Kidney (tissue), 14 donors: ENCODE results near the gene CD68. TPM values are rescaled to one million over a fixed set of nuclear protein-coding genes. Genes with fewer than 3 reads are reported as not detected.

ENCODE experiments used
- DNase-seq, 5 donors: peaks; one replicate each; pipeline ENCODE4 v3.0.0-alpha.2; 2013 to 2020
- FAIRE-seq: peaks from 2 replicates; lab custom pipeline; 2012; peaks lifted over from hg19 to GRCh38; lab: Jason Lieb, UNC
- H3K27ac ChIP-seq, 2 donors: one replicate each; pipeline ENCODE4 v1.7.0; 2013; ENCODE audit warnings: low read depth in 2 of 2, low read length in 2 of 2, inconsistent platforms in 1 of 2
- H3K27me3 ChIP-seq: one replicate; pipeline ENCODE4 v1.7.1; 2013; ENCODE audit warnings: low read length, inconsistent platforms; ENCODE audit not compliant: control insufficient read depth, insufficient read depth
- H3K36me3 ChIP-seq, 3 donors: one replicate each; pipeline versions ENCODE4 v1.7.0 to v1.7.1; 2013; ENCODE audit warnings: low read length in 3 of 3, control low read depth in 1 of 3, inconsistent platforms in 1 of 3; ENCODE audit not compliant: insufficient read depth in 3 of 3, control insufficient read depth in 2 of 3
- H3K4me1 ChIP-seq, 3 donors: one replicate each; pipeline versions ENCODE4 v1.7.0 to v1.7.1; 2013; ENCODE audit warnings: low read length in 3 of 3, inconsistent platforms in 1 of 3, low read depth in 1 of 3; ENCODE audit not compliant: control insufficient read depth in 2 of 3, insufficient read depth in 2 of 3
- H3K4me3 ChIP-seq, 3 donors: one replicate each; pipeline versions ENCODE4 v1.7.0 to v1.8.1; 2013; ENCODE audit warnings: low read length in 3 of 3, control low read depth in 1 of 3, inconsistent platforms in 1 of 3
- H3K9ac ChIP-seq, 3 donors: one replicate each; pipeline versions ENCODE4 v1.7.0 to v1.7.1; 2013; ENCODE audit warnings: low read length in 3 of 3, control low read depth in 1 of 3, inconsistent platforms in 1 of 3
- H3K9me3 ChIP-seq, 3 donors: one replicate each; pipeline versions ENCODE4 v1.7.0 to v1.7.1; 2013; ENCODE audit warnings: low read length in 3 of 3, control low read depth in 1 of 3, inconsistent platforms in 1 of 3; ENCODE audit not compliant: control insufficient read depth in 2 of 3, insufficient read depth in 1 of 3
- CTCF ChIP-seq: IDR thresholded peaks from 3 replicates; pipeline ENCODE4 v1.5.1; 2012; ENCODE audit warnings: mild to moderate bottlenecking, moderate library complexity, borderline replicate concordance; ENCODE audit not compliant: insufficient read depth; ENCODE audit errors: extremely low read depth
- intact Hi-C: fragments of 100-400 bp; cut with DNase I; formaldehyde crosslinking; loops from one replicate; pipeline ENCODE4 v1.11.1; 2022
- polyA plus RNA-seq: library from polyadenylated mRNA; stranded (reverse); fragments of 350-450 nt; fragmentation: Illumina TruSeq; extraction: RNeasy Lipid Tissue Mini Kit (QIAGEN cat#74804); gene quantifications from one replicate; pipeline ENCODE4 v1.2.3, GENCODE V29; 2014; ENCODE audit warnings: low read depth, low replicate concordance; ENCODE audit not compliant: insufficient read depth
- total RNA-seq: library from RNA; stranded (reverse); fragmentation: NEBNext Ultra II Directional; extraction: Animal tissue kit (Norgen Biotek cat#: 25700); gene quantifications from one replicate; pipeline ENCODE4 v1.2.1, GENCODE V29; 2021
- donor health status: control.
- donor health status: control.
- donor health status: control.
- donor health status: control.
- donor health status: control.
- donor health status: DM: yes; HTN: yes; CAD: no.
- donor health status: Normal renal cell carcinoma (clear cell type).

CD68 gene
- total and polyA plus RNA-seq, 2 donors from 2014 or later = 38.3 to 92.6 TPM

GRCh38 chr17:7572588-7573323 lies 6.7 kb upstream of the CD68 start:
- TF ChIP-seq CTCF = no peak
- intact Hi-C loops = no loop called here
- peaks cover 28 to 52% (median 45%) of the 10 kb centered on the region in 3 donors for H3K36me3 ChIP-seq
- H3K9ac ChIP-seq = peak overlapping the region; percentile 63 to 97 (median 93)
- H3K9me3 ChIP-seq = no peaks in the 10 kb centered on the region
- no peaks in the 10 kb centered on the region for H3K27me3 ChIP-seq
- DNase-seq (peak; percentile 90 to 100 (median 100)), FAIRE-seq (peak; percentile 99)
- H3K4me1 ChIP-seq = peaks cover 9 to 21% (median 12%) of the 10 kb centered on the region in 3 donors
- H3K27ac ChIP-seq = peak overlapping the region; percentile 97 to 98
- H3K4me3 ChIP-seq = peak overlapping the region; percentile 74 to 90 (median 82)

- intact Hi-C loops = no loop called here
- H3K4me1 ChIP-seq = peaks cover 9 to 23% (median 12%) of the 10 kb centered on the region in 3 donors
- FAIRE-seq = no peak
- no peaks in the 10 kb centered on the region for H3K27me3 ChIP-seq
- peak; percentile 92 to 97 (median 96) for DNase-seq
- H3K27ac ChIP-seq = peak overlapping the region; percentile 97 to 98
- peak overlapping the region; percentile 63 to 97 (median 93) for H3K9ac ChIP-seq
- H3K36me3 ChIP-seq = peaks cover 33 to 59% (median 50%) of the 10 kb centered on the region in 3 donors
- H3K9me3 ChIP-seq = no peaks in the 10 kb centered on the region
- H3K4me3 ChIP-seq = peak overlapping the region; percentile 74 to 90 (median 82)
- TF ChIP-seq CTCF = no peak
These were observed 5.9 kb upstream of the CD68 start for GRCh38 chr17:7573324-7574080.

GRCh38 chr17:7574176-7574953 lies 5.1 kb upstream of the CD68 start:
- no peaks in the 10 kb centered on the region for H3K9me3 ChIP-seq
- H3K9ac ChIP-seq = peak overlapping the region; percentile 15 to 30 (median 19)
- H3K4me3 ChIP-seq = peak overlapping the region; percentile 59 to 90 (median 74)
- peaks cover 9 to 28% (median 18%) of the 10 kb centered on the region in 3 donors for H3K4me1 ChIP-seq
- DNase-seq (no peak), FAIRE-seq (no peak)
- TF ChIP-seq CTCF = no peak
- no peaks in the 10 kb centered on the region for H3K27me3 ChIP-seq
- H3K27ac ChIP-seq = peak overlapping the region; percentile 97 to 98
- peaks cover 33 to 66% (median 50%) of the 10 kb centered on the region in 3 donors for H3K36me3 ChIP-seq
- intact Hi-C loops = no loop called here
